HuH-7 (cell line): ENCODE results near the gene TAF12.
A peak's percentile ranks its signal among the peaks of the same experiment; 100 is the strongest.
"Not testable (repeated sequence)": the region's sequence is repeated elsewhere in the genome, so short reads cannot be mapped to it uniquely, and the experiment has no call there.

Experiments used
- DNase-seq: peaks from one replicate; pipeline ENCODE4 v3.0.0; 2011; ENCODE audit warnings: low spot score

Gene TAF12

DNA sequence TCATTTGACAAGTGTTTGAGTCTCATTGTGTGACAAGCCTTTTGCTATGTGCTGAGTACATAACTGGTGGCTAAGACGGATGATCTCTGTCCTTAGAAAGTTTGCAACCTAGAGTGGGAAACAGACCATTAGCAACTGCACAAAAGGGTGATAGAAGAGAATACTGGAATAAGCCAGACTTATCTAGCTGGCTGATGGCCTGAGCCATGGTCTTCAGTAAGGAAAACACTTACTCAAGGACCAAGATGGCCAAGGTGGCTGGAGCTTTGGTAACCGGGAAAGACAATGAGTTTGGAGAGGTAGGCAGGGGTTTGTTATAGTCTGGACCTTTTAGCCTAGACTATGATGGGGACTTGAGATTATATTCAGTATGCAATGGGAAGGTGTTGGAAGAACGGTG is 1.6 kb upstream of the TAF12 start:
- DNase-seq: no peak

- DNase-seq: no peak
These were observed 616 bp downstream of the TAF12 start for GRCh38 chr1:28642056-28642846.

- DNase-seq: no peak
These were observed 2.1 kb downstream of the TAF12 start for GRCh38 chr1:28640766-28641165.

DNA sequence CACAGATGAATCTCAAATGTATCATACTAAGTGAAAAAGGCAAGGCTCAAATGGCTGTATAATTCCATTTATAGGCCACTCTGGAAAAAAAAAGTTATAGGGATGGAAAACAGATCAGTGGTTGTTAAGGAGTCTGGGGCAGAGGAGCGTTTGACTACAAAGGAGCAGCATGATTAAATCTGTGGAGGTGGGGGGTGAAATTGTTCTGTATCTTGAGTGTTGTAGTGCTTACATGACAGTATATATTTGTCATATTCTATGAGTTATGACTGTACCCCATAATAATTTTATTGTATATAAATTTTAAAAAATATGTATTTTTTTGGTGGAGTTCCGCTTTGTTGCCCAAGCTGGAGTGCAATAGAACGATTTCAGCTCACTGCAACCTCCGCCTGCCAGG is 10.3 kb downstream of the TAF12 start:
- DNase-seq: no peak

GRCh38 chr1:28631713-28632112 is 11.2 kb downstream of the TAF12 start:
- no peak for DNase-seq

GRCh38 chr1:28613175-28613574 is 29.7 kb downstream of the TAF12 start:
- DNase-seq: no peak

GRCh38 chr1:28606771-28607170 is 36.1 kb downstream of the TAF12 start:
- DNase-seq: no peak

GRCh38 chr1:28604962-28605361 is 37.9 kb downstream of the TAF12 start:
- DNase-seq: no peak

GRCh38 chr1:28604411-28604810 is 38.5 kb downstream of the TAF12 start:
- no peak for DNase-seq

DNA sequence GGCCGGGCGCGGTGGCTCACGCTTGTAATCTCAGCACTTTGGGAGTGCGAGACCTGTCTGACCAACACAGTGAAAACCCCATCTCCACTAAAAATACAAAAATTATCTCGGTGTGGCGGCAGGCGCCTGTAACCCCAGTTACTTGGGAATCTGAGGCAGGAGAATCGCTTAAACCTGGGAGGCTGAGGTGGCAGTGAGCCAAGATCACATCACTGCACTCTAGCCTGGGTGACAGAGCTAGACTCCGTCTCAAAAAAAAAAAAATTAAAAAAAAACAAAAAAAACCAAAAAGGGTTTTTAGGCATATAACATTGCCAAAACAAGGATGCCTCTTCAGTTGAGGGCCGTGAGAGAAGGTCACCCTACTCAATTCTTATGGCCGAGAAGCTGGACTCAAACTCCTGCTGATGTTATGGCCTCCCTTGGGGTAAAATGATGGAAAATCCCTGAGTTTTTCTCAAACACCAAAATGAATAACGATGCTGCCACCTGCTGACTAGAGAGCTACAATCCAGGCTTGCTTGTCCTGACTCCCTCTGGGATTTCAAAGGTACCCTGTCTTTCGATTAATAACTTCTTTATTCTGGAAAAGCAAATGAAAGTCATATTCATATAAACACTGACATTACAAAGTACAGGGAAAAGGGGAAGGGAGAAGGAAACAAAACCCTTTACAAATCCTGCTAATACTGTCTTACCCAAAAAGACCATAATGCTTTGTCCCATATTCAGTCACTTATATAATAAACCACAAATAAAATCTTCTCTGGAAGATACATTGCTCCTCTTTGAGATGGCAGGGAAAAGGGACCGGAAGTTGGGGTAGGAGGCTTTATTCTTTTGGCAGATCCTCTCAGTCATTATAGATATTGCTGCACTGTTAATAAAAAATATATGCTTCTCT is 40.1 kb downstream of the TAF12 start:
- peak; percentile 74 for DNase-seq

DNA sequence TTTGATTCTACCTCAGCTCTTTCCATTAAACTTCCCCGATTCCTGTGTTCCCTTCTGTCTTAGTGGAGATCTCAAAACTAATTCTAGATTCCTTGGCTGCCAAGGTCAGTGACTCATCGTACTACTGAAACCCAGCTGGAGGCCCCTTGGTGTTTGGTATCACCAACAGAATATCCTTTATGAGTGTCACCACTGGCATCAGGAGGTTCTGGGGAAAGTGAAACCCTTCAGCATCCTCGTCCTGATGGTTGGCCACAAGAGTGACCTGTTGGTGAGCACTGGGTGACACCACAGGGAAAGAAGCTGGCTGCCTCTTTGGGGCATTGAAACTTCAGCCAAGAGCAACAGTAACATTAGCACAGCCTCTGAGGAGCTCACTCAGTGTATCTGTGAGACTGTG is 41.2 kb downstream of the TAF12 start:
- no peak for DNase-seq

GRCh38 chr1:28596276-28596675 is 46.6 kb downstream of the TAF12 start:
- DNase-seq: not testable (repeated sequence)

DNA sequence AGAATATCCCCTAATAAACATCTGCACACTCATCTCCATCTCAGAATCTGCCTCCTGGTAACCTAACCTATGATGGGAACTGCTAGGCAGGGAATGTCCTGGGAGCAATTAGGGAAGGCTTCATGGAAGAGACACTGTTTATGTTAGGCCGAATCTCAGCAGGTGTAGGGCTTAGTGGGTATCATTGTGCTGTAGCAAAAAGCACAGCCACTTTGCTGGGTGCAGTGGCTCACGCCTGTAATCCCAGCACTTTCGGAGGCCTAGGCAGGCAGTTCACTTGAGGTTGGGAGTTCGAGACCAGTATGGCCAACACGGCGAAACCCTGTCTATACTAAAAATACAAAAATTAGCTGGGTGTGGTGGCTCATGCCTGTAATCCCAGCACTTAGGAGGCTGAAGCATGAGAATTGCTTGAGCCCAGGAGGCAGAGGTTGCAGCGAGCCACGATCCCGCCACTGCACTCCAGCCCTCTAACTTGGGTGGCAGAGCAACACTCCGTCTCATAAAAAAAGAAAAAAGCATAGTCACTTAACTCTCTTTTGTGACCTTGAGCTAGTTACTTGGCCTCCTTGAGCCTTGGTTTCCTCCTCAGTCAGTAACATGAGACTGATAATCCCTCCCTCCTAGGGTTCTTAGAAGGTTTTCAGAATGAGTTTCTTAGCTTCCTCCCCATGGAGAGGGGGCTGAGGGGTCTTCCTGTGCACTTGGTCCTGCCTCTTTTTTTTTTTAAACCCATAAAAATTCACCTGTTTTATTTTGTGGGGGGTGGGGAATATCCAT is 47.3 kb downstream of the TAF12 start:
- no peak for DNase-seq

DNA sequence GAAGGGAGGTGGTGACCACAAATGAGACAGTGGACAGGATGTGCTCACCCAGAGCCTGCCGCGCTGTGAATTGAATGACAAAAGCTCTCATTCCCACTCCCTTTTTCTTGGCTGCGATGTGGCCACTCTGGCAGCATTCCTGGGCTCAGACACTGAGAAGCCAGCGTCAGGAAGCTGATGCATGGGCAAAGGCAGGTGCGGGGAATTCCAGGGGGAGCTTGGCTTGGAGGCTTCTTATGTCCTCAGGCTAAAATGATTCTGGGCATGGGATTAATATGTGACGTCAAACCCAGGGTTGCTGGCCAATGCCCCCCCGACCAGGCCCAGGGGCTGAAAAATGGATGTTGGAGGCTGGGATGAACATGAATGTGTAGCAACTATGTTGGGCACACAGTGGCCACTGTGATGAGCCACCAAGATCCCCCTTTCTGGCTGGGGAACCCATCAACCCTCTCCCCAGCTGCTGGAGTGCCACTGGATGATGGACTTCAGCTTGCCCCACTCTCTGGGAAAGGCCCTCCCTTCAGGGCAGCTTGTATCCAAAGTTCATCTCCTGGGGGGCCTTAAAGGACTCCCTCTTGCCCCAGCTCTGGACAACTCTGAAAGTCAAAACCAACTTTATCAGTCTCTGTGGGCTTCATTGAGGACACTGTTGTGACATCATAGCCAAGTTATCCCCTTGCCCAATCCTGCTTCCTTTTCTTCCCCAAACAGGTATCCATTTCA is 48.0 kb downstream of the TAF12 start:
- not testable (repeated sequence) for DNase-seq

GRCh38 chr1:28593988-28594356 is 48.9 kb downstream of the TAF12 start:
- DNase-seq: not testable (repeated sequence)

- DNase-seq: peak; percentile 42
These were observed 50.4 kb downstream of the TAF12 start for GRCh38 chr1:28592321-28593071.

- peak; percentile 67 for DNase-seq
These were observed 51.1 kb downstream of the TAF12 start, which contains the start of gene RAB42 for GRCh38 chr1:28591708-28592320. RAB42 (plus strand) TSS chr1:28592265; CDS start chr1:28592512, 247 bp downstream.

DNA sequence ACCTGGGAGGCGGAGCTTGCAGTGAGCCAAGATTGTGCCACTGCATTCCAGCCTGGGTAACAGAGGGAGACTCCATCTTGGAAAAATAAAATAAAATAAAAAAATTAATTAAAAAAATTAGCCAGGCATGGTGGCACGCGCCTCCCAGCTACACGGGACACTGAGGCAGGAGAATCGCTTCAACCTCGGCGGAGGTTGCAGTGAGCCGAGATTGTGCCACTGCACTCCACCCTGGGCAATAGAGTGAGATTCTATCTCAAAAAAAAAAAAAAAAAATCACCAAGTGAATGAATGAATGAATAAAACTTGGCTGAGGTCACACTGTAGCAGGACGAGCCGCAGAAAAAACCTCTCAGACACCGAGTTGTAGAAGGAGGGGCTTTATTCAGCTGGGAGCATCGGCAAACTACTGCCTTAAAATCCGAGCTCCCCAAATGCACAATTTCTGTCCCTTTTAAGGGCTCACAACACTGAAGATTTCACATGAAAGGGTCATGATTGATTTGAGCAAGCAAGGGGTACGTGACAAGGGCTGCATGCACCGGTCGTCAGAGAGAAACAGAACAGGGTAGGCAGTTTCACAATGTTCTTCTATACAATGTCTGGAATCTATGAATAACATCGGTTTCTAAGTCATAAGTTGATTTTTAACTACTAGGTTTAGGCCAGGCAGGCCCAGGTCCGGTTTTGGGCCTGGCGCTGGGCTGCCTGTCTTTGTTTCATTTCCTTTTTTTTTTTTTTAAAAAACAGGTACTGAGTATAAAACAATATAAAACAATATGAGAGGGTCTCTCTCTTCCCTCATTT is 56.1 kb downstream of the TAF12 start:
- DNase-seq: not testable (repeated sequence)

- peak; percentile 43 for DNase-seq
These were observed 60.6 kb downstream of the TAF12 start for GRCh38 chr1:28582248-28582615.
